OCI-LY3 (cell line): ENCODE measurements around the gene CDH9.

Source experiments
- EZH2phosphoT487 ChIP-seq: fragments of 200-600 bp; shearing (Covaris generic); IDR thresholded peaks from 2 replicates; pipeline ENCODE4 v1.6.1; 2018; ENCODE audit warnings: antibody characterized with exemption, mixed run types, low read depth
- TF ChIP-seq, protein P1 (sequence below): fragments of 200-600, 300-600 bp; sonication (generic); IDR thresholded peaks from 2 replicates; pipeline ENCODE4 v1.5.1; 2014; ENCODE audit warnings: antibody characterized with exemption, low read length, low read depth

DNA sequence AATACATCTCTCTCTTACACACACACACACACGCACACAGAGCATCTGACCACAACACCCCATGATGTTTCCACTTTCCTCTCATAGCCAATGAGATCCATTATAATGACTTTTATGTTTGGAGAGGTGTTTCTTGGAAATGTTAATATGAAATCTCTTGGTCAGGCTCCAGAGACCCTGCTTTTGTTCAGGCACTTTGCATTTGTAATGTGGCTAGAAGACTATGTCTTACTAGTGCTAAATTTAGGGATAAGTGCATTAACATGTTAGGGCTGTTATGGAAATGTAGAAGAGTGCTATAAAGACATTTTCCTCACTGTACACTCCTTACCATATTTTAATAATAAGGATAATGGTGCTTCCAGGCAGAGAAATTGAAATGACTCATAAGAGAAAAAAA, 3.8 kb downstream of the CDH9 start:
- TF ChIP-seq, protein P1, sequence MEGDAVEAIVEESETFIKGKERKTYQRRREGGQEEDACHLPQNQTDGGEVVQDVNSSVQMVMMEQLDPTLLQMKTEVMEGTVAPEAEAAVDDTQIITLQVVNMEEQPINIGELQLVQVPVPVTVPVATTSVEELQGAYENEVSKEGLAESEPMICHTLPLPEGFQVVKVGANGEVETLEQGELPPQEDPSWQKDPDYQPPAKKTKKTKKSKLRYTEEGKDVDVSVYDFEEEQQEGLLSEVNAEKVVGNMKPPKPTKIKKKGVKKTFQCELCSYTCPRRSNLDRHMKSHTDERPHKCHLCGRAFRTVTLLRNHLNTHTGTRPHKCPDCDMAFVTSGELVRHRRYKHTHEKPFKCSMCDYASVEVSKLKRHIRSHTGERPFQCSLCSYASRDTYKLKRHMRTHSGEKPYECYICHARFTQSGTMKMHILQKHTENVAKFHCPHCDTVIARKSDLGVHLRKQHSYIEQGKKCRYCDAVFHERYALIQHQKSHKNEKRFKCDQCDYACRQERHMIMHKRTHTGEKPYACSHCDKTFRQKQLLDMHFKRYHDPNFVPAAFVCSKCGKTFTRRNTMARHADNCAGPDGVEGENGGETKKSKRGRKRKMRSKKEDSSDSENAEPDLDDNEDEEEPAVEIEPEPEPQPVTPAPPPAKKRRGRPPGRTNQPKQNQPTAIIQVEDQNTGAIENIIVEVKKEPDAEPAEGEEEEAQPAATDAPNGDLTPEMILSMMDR: no peak
- no peak for TF ChIP-seq EZH2phosphoT487
